ENCODE results near the gene KLHL26. TPM values are rescaled to one million over a fixed set of nuclear protein-coding genes. Genes with fewer than 3 reads are reported as not detected.

The KLHL26 gene
- total and polyA plus RNA-seq, 2 donors from 2014 or later: 5.6 to 16.1 TPM

DNA sequence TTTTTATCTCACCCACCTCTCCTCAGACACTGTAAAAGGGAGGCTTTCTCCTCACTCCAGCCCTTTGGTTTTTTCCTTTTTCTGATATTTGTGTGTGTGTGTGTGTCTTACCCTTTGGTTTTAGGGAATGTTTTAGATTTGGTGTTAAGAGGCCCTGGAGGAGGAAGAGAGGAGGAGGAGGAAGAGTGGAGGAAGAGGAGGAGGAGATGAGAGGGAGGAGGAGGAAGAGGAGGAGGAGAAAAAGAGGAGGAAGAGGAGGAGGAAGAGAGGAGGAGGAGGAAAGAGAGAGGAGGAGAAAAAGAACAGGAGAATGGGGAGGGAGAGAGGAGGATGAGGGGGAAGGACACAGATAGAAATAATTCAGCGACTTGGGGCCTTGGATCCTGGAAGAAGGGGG is 10.5 kb downstream of the KLHL26 start:
- intact Hi-C loops (cut with DNase I): no loop called here
- no peaks in the 10 kb centered on the region for H3K27me3 ChIP-seq (ENCODE audit: control insufficient read depth, insufficient read depth, low read length)

GRCh38 chr19:18647807-18648206 is 11.0 kb downstream of the KLHL26 start:
- Histone ChIP-seq H3K9me3 (ENCODE audit: control insufficient read depth in 2 of 3, insufficient read depth in 1 of 3, low read length in 3 of 3) (no peaks in the 10 kb centered on the region), H3K4me3 (ENCODE audit: low read length in 3 of 3) (no peak overlapping the region), H3K27me3 (ENCODE audit: control insufficient read depth, insufficient read depth, low read length) (no peaks in the 10 kb centered on the region), H3K36me3 (ENCODE audit: control insufficient read depth in 2 of 3, insufficient read depth in 3 of 3, low read length in 3 of 3) (no peaks in the 10 kb centered on the region), H3K4me1 (ENCODE audit: control insufficient read depth in 2 of 3, insufficient read depth in 2 of 3, low read depth in 1 of 3, low read length in 3 of 3) (peaks cover 2 to 43% (median 40%) of the 10 kb centered on the region in 3 donors), H3K27ac (ENCODE audit: low read depth in 2 of 2, low read length in 2 of 2) (peak overlapping the region; percentile 48 to 55), H3K9ac (ENCODE audit: low read length in 3 of 3) (peak overlapping the region in 1 of 3 donors; percentile 26)
- TF ChIP-seq, protein P1, sequence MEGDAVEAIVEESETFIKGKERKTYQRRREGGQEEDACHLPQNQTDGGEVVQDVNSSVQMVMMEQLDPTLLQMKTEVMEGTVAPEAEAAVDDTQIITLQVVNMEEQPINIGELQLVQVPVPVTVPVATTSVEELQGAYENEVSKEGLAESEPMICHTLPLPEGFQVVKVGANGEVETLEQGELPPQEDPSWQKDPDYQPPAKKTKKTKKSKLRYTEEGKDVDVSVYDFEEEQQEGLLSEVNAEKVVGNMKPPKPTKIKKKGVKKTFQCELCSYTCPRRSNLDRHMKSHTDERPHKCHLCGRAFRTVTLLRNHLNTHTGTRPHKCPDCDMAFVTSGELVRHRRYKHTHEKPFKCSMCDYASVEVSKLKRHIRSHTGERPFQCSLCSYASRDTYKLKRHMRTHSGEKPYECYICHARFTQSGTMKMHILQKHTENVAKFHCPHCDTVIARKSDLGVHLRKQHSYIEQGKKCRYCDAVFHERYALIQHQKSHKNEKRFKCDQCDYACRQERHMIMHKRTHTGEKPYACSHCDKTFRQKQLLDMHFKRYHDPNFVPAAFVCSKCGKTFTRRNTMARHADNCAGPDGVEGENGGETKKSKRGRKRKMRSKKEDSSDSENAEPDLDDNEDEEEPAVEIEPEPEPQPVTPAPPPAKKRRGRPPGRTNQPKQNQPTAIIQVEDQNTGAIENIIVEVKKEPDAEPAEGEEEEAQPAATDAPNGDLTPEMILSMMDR (IDR thresholded peaks at IDR 0.05; ENCODE audit: borderline replicate concordance, extremely low read depth, insufficient read depth): no peak
- DNase-seq: peak in 1 of 5 donors; percentile 39
- intact Hi-C loops (cut with DNase I): no loop called here
- no peak for FAIRE-seq

More for the DNA sequence above, 10.5 kb downstream of the KLHL26 start:
- Histone ChIP-seq H3K4me1 (ENCODE audit: control insufficient read depth in 2 of 3, insufficient read depth in 2 of 3, low read depth in 1 of 3, low read length in 3 of 3) (peaks cover 2 to 43% (median 40%) of the 10 kb centered on the region in 3 donors), H3K27ac (ENCODE audit: low read depth in 2 of 2, low read length in 2 of 2) (peak overlapping the region; percentile 11 to 55), H3K9ac (ENCODE audit: low read length in 3 of 3) (peak overlapping the region in 1 of 3 donors; percentile 46), H3K9me3 (ENCODE audit: control insufficient read depth in 2 of 3, insufficient read depth in 1 of 3, low read length in 3 of 3) (no peaks in the 10 kb centered on the region), H3K36me3 (ENCODE audit: control insufficient read depth in 2 of 3, insufficient read depth in 3 of 3, low read length in 3 of 3) (no peaks in the 10 kb centered on the region), H3K4me3 (ENCODE audit: low read length in 3 of 3) (no peak overlapping the region)
- TF ChIP-seq, protein P1 (IDR thresholded peaks at IDR 0.05; ENCODE audit: borderline replicate concordance, extremely low read depth, insufficient read depth): no peak
- DNase-seq (no peak), FAIRE-seq (no peak)

DNA sequence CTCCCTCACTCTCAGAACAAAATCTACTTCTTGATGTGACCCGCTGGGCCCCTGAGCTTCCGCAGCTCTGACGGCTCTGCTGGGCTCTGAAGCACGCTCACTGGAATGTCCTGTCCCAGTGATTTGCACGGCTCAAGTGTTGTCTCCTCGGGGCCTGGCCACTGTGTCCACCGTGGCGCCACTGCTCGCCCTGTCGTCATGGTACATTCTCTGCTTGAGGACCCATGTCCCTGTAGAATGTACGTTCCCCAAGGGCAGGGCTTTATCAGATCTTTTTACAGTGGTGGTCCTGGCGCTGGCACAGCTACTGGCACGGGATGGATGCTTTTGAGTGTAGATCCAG is 12.1 kb downstream of the KLHL26 start:
- peak overlapping the region in 1 of 3 donors; percentile 29 for H3K9ac ChIP-seq (ENCODE audit: low read length in 3 of 3)
- TF ChIP-seq, protein P1 (IDR thresholded peaks at IDR 0.05; ENCODE audit: borderline replicate concordance, extremely low read depth, insufficient read depth): no peak
- H3K4me1 ChIP-seq (ENCODE audit: control insufficient read depth in 2 of 3, insufficient read depth in 2 of 3, low read depth in 1 of 3, low read length in 3 of 3): peaks cover 2 to 43% (median 39%) of the 10 kb centered on the region in 3 donors
- no peak for FAIRE-seq
- H3K4me3 ChIP-seq (ENCODE audit: low read length in 3 of 3): peak overlapping the region in 1 of 3 donors; percentile 19
- intact Hi-C loops (cut with DNase I): no loop called here
- DNase-seq: peak; percentile 68 to 81 (median 73)
- H3K27me3 ChIP-seq (ENCODE audit: control insufficient read depth, insufficient read depth, low read length): no peaks in the 10 kb centered on the region
- no peaks in the 10 kb centered on the region for H3K9me3 ChIP-seq (ENCODE audit: control insufficient read depth in 2 of 3, insufficient read depth in 1 of 3, low read length in 3 of 3)
- peak overlapping the region; percentile 55 to 86 for H3K27ac ChIP-seq (ENCODE audit: low read depth in 2 of 2, low read length in 2 of 2)
- H3K36me3 ChIP-seq (ENCODE audit: control insufficient read depth in 2 of 3, insufficient read depth in 3 of 3, low read length in 3 of 3): no peaks in the 10 kb centered on the region
